Cortex of kidney (tissue), 1 donor: ENCODE results near the gene WRNIP1.

Experiments used
- DNase-seq: peaks from one replicate; lab custom pipeline; 2025; lab: John Stamatoyannopoulos, UW

Gene WRNIP1

GRCh38 chr6:2807342-2808090 lies 42.3 kb downstream of the WRNIP1 start:
- DNase-seq, result no peak

GRCh38 chr6:2809015-2809414 lies 43.8 kb downstream of the WRNIP1 start:
- DNase-seq, result no peak

- no peak for DNase-seq
Measured at GRCh38 chr6:2810092-2810671, 45.0 kb downstream of the WRNIP1 start.

- no peak for DNase-seq
Measured at GRCh38 chr6:2812695-2813094, 47.5 kb downstream of the WRNIP1 start.

GRCh38 chr6:2816158-2816557 lies 51.0 kb downstream of the WRNIP1 start:
- no peak for DNase-seq

DNA sequence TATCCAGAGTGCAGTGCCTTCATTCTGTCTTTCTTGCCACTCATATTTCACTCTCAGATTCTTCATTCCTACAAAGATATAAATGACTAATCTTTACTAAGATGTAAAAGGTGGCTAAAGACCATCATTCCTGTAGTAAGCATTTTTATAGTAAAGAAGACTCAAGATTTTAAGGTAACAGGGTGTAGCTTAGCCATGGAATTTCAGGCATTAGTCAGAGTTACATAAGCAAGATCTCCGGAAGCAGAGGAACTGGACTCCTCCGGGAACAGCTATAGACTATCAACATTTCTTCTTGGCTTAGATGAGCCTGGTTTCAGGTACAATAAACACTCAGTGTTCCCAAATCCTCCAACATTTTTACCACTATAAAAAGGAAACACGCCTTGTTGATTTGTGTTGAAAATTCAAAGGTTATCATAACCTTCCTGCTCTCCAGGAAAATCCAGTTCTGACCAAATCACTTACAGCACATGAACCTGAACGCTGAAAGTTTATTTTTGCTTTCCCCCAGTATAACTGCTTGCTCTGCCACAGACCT lies 52.8 kb downstream of the WRNIP1 start:
- DNase-seq, result no peak

- DNase-seq, result no peak
Measured at GRCh38 chr6:2818593-2818992, 53.4 kb downstream of the WRNIP1 start.

GRCh38 chr6:2819115-2819514 lies 53.9 kb downstream of the WRNIP1 start:
- DNase-seq, result no peak

DNA sequence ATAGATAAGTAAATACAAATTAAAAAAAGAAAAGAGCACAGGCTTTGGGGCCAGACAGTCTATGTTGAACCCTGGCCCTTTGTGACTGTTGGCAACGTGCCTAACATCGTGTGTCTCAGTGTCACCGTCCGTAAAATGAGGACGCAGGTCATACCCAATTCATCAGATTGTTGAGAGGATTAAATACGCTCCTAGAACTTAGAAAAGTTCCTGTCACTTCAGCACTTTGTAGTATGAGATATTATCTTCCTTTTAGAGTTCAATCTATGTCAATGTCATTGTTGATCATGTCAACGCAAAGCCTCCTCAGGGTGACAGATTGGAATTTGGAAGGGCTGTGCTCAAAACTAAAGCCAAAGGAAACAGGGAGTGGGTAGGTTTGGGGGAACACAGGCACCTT lies 54.8 kb downstream of the WRNIP1 start:
- no peak for DNase-seq

GRCh38 chr6:2820415-2820814 lies 55.2 kb downstream of the WRNIP1 start:
- DNase-seq, result no peak

GRCh38 chr6:2821554-2821953 lies 56.4 kb downstream of the WRNIP1 start:
- DNase-seq, result no peak

DNA sequence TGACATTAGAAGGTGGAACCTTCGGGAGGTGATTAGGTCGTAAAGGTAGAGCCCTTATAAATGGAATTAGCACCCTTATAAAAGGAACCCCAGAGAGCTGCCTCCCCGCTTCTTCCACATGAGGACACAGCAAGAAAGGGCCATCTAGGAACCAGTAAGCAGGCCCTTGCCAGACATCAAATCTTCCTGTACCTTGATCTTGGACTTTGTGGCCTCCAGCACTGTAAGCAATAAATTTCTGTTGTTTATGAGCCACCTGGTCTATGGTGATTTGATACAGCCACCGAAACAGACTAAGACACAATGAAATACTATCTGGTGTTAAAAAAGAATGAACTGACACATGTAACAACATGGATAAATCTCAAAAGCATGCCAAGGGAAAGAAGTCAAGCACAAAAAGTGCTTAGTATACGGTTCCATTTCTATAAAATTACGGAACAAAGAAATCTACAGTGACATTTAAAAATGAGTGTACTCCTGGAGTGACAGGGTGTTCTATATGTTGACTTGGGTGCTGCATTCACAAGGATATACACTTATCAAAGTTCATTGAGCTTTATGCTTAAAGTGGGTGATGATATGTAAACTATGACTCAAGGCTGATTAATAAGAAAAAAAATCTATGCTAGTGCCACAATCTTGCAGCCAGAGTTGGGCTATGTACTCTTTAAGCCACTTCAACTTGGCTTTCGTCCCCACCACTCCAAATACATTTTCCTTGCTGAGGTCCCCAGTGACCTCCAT lies 58.1 kb downstream of the WRNIP1 start:
- DNase-seq, result no peak

GRCh38 chr6:2826131-2826530 lies 60.9 kb downstream of the WRNIP1 start:
- DNase-seq, result no peak

GRCh38 chr6:2827142-2827541 lies 61.9 kb downstream of the WRNIP1 start:
- no peak for DNase-seq

DNA sequence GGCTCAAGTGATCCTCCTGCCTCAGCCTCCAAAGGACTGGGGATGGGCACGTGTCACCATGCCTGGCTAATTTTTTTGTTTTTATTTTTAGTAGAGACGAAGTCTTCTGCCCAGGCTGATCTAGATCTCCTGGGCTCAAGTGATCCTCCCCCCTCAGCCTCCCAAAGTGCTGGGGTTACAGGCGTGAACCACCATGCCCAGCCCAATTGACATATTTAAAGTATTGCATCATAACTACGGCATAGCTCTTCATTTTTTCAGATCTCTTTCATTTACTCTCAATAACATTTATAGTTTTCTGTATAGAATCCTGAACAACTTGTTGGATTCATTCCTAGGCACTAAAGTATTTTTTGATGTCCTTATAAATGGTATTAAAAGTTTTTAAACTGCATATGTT lies 63.4 kb downstream of the WRNIP1 start:
- DNase-seq, result no peak

- no peak for DNase-seq
Measured at GRCh38 chr6:2829253-2829652, 64.1 kb downstream of the WRNIP1 start.

- no peak for DNase-seq
Measured at GRCh38 chr6:2830183-2830582, 65.0 kb downstream of the WRNIP1 start.

- no peak for DNase-seq
Measured at GRCh38 chr6:2831392-2831791, 66.2 kb downstream of the WRNIP1 start.

- no peak for DNase-seq
Measured at GRCh38 chr6:2834262-2834661, 69.1 kb downstream of the WRNIP1 start.
